NCI-H146 treated with DMSO at 0.1 percent for 48 hours (cell line): Measurements from ENCODE around the gene ALPG.
A peak's percentile ranks its signal among the peaks of the same experiment; 100 is the strongest.
"Not testable (repeated sequence)": the region's sequence is repeated elsewhere in the genome, so short reads cannot be mapped to it uniquely, and the experiment has no call there.

Source experiments
- DNase-seq: peaks from one replicate; lab custom pipeline; 2025; ENCODE audit not compliant: unreplicated experiment; lab: John Stamatoyannopoulos, UW

The ALPG gene

GRCh38 chr2:232418466-232419244, 12.0 kb downstream of the ALPG start:
- DNase-seq, result no peak

- DNase-seq, result no peak
Observed at GRCh38 chr2:232419245-232420072, 12.8 kb downstream of the ALPG start.

GRCh38 chr2:232420073-232420454, 13.4 kb downstream of the ALPG start:
- no peak for DNase-seq

GRCh38 chr2:232420463-232421188, 14.0 kb downstream of the ALPG start:
- DNase-seq, result peak; percentile 31

GRCh38 chr2:232421189-232421785, 14.6 kb downstream of the ALPG start:
- DNase-seq, result no peak

GRCh38 chr2:232422051-232422450, 15.4 kb downstream of the ALPG start:
- no peak for DNase-seq

- not testable (repeated sequence) for DNase-seq
Observed at GRCh38 chr2:232422996-232423395, 16.4 kb downstream of the ALPG start.

- DNase-seq, result not testable (repeated sequence)
Observed at GRCh38 chr2:232423407-232423806, 16.8 kb downstream of the ALPG start.

- no peak for DNase-seq
Observed at GRCh38 chr2:232431705-232432590, 25.3 kb downstream of the ALPG start.

GRCh38 chr2:232432598-232433184, 26.0 kb downstream of the ALPG start:
- DNase-seq, result no peak

GRCh38 chr2:232433622-232434021, 27.0 kb downstream of the ALPG start:
- DNase-seq, result not testable (repeated sequence)

- DNase-seq, result no peak
Observed at GRCh38 chr2:232434091-232434490, 27.4 kb downstream of the ALPG start.

- no peak for DNase-seq
Observed at GRCh38 chr2:232434563-232435374, 28.1 kb downstream of the ALPG start.

- DNase-seq, result no peak
Observed at GRCh38 chr2:232435375-232435648, 28.7 kb downstream of the ALPG start.

- no peak for DNase-seq
Observed at GRCh38 chr2:232435805-232436204, 29.2 kb downstream of the ALPG start.

- no peak for DNase-seq
Observed at GRCh38 chr2:232436381-232437194, 29.9 kb downstream of the ALPG start.

GRCh38 chr2:232437195-232437571, 30.5 kb downstream of the ALPG start:
- DNase-seq, result no peak

GRCh38 chr2:232438091-232438490, 31.4 kb downstream of the ALPG start:
- no peak for DNase-seq
